Fibroblast of mammary gland (primary cell): ENCODE measurements around the gene BNC2.
"Not testable (repeated sequence)": the region's sequence is repeated elsewhere in the genome, so short reads cannot be mapped to it uniquely, and the experiment has no call there.

Experiments
- DNase-seq: peaks from one replicate; pipeline ENCODE4 v3.0.0-alpha.2; 2010; ENCODE audit warnings: low read depth
- H3K4me3 ChIP-seq: 2 replicates; pipeline ENCODE4 v1.5.1; 2011; ENCODE audit warnings: low read depth, mild to moderate bottlenecking, low read length, moderate library complexity; ENCODE audit not compliant: control insufficient read depth
- CTCF ChIP-seq: conservative IDR thresholded peaks from 2 replicates; pipeline ENCODE4 v1.5.1; 2011; ENCODE audit warnings: low read depth, low read length, inconsistent platforms; ENCODE audit not compliant: control insufficient read depth, insufficient read depth

The BNC2 gene

DNA sequence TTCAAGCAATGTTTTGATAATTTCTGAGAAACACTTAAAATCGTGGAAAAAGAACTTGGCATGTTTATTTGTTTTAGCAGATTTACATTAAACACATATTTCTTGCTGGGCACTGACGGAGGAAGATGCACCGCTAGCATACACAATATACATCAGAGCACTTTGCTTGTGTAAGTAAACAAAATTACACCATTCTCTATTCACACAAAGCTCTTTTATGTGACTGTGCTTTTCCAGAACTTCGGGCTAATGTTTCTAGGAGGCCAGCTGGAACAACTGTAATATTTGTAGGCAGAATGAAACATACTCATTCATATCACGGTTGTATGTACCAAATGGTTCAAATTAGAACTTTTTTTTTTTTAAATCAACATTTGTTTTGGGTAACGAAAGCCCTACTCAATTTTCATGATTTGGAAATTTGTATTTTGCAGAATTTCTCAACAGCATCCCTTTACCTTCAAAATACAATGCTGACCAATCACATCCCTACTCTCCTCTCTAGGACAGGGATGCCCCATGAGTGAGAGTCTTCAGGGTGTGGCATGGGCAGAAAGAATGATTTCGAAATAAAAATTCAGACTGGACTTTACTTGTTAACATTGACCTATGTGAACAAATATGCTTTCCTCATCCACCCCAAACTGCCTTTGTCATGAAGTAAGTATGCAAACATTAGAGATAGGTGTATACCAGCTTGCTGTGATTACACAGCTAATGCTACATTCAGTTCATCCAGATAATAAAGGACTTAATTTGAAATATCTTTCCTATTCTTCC lies 425.1 kb downstream of the BNC2 start:
- no peak overlapping the region for H3K4me3 ChIP-seq
- no peak for TF ChIP-seq CTCF
- DNase-seq = peak; percentile 50

- DNase-seq = peak; percentile 72
- no peak overlapping the region for H3K4me3 ChIP-seq
- TF ChIP-seq CTCF = no peak
Measured at GRCh38 chr9:16442622-16443021, 427.8 kb downstream of the BNC2 start.

DNA sequence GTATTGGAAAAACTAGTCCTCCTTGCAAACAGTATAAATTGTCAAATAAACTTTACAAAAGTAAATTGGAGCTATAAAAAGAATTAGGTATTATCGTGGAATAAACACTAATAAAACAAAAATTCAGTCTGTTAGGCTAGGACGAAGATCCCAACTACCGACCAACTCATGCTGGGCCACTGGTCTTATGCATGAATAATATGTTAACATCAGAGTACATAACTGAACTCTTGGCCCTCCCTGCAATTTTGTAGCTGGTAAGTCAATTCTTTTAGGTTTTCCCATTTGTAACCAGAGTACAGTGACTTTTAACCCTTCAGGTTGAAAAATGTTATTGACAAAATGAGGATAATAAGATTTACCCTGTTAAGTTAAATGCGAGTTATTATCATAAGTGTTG lies 428.7 kb downstream of the BNC2 start:
- no peak for DNase-seq
- no peak overlapping the region for H3K4me3 ChIP-seq
- TF ChIP-seq CTCF = no peak

GRCh38 chr9:16438831-16439230 lies 431.6 kb downstream of the BNC2 start:
- peak; percentile 59 for DNase-seq
- not testable (repeated sequence) for H3K4me3 ChIP-seq

- no peak for TF ChIP-seq CTCF
- DNase-seq = no peak
- H3K4me3 ChIP-seq = no peak overlapping the region
Measured at GRCh38 chr9:16436545-16436944, 433.9 kb downstream of the BNC2 start.

GRCh38 chr9:16434526-16434925 lies 435.9 kb downstream of the BNC2 start:
- H3K4me3 ChIP-seq = no peak overlapping the region
- TF ChIP-seq CTCF = no peak
- peak; percentile 80 for DNase-seq

DNA sequence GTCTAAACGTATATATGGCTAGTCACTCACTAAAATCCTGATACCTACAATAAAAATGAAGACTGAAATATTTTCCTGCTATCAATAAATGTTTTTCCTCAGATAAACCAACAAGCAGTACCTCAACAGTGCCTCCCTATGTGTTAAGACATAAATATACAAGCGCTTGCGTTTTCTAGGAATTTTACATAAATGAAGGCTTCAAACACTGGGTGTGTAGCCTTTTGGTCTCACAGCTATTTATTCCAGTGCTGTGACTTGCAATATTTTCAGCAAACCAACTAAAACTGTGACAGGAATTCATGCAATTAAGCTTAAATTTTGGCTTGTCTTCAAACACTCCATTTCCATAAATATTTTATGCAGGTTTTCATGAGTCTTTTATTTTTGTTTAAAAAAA lies 437.0 kb downstream of the BNC2 start:
- DNase-seq = no peak
- H3K4me3 ChIP-seq = no peak overlapping the region
- no peak for TF ChIP-seq CTCF
